H1 (cell line): Measurements from ENCODE around the gene KLHL17. TPM values are rescaled to one million over a fixed set of nuclear protein-coding genes. Genes with fewer than 3 reads are reported as not detected.

Source experiments
- CTCF ChIA-PET: fragments of 300-600 bp; sonication (Branson Sonifier 250); formaldehyde crosslinking; loops from one replicate; lab custom pipeline; 2021; ENCODE audit not compliant: partially characterized antibody; lab: Charles Lee
- POLR2A ChIA-PET: fragments of 300-600 bp; sonication (Branson Sonifier 250); formaldehyde crosslinking; loops from one replicate; lab custom pipeline; 2021; ENCODE audit warnings: inconsistent platforms; ENCODE audit not compliant: partially characterized antibody; lab: Charles Lee
- DNase-seq, 2 experiments: peaks; one replicate each; pipeline versions ENCODE4 v3.0.0 to v3.0.0-alpha.2; 2010 to 2022; ENCODE audit warnings: low spot score in 2 of 2, low read depth in 1 of 2, mixed read lengths in 1 of 2
- FAIRE-seq: peaks from 2 replicates; lab custom pipeline; 2011; peaks lifted over from hg19 to GRCh38; lab: Jason Lieb, UNC
- H2AFZ ChIP-seq: 2 replicates; pipeline ENCODE4 v1.8.1; 2012; ENCODE audit warnings: low read length, inconsistent platforms
- H2AK5ac ChIP-seq: 2 replicates; pipeline ENCODE4 v1.6.1; 2013; ENCODE audit warnings: low read depth, low read length
- H2BK120ac ChIP-seq: replicated peaks from 2 replicates; pipeline ENCODE3; 2013; ENCODE audit warnings: low read depth, low read length, inconsistent platforms
- H2BK12ac ChIP-seq: 2 replicates; pipeline ENCODE4 v1.6.1; 2013; ENCODE audit warnings: low read depth, low read length
- H2BK15ac ChIP-seq: 2 replicates; pipeline ENCODE4 v1.6.1; 2013; ENCODE audit warnings: low read length
- H2BK20ac ChIP-seq: 2 replicates; pipeline ENCODE4 v1.6.1; 2013; ENCODE audit warnings: low read length
- H2BK5ac ChIP-seq: 2 replicates; pipeline ENCODE4 v1.6.1; 2013; ENCODE audit warnings: low read depth, low read length
- H3K14ac ChIP-seq: 2 replicates; pipeline ENCODE4 v1.6.1; 2013; ENCODE audit warnings: inconsistent platforms; ENCODE audit not compliant: insufficient read length
- H3K18ac ChIP-seq: 2 replicates; pipeline ENCODE4 v1.6.1; 2013; ENCODE audit warnings: low read length; ENCODE audit errors: extremely low read depth
- H3K23ac ChIP-seq: 2 replicates; pipeline ENCODE4 v1.6.1; 2013; ENCODE audit warnings: inconsistent platforms; ENCODE audit not compliant: insufficient read length
- H3K23me2 ChIP-seq: 2 replicates; pipeline ENCODE4 v1.6.1; 2013; ENCODE audit warnings: low read depth, low read length
- H3K27ac ChIP-seq: 2 replicates; pipeline ENCODE4 v1.6.1; 2011; ENCODE audit warnings: low read depth, low read length, inconsistent platforms
- H3K27me3 ChIP-seq, 4 experiments: replicated peaks in 1 of 4; 1 replicate in 1 of 4; 2 replicates in 3 of 4; pipeline versions ENCODE4 v1.6.1 to v1.8.1; 2011 to 2013; ENCODE audit warnings: low read length in 3 of 4, mild to moderate bottlenecking in 3 of 4, inconsistent platforms in 2 of 4, mixed read lengths in 2 of 4, moderate library complexity in 1 of 4; ENCODE audit not compliant: control insufficient read depth in 3 of 4, insufficient read depth in 3 of 4; ENCODE audit errors: extremely low read depth in 1 of 4
- H3K36me3 ChIP-seq, 4 experiments: 2 replicates each; pipeline versions ENCODE4 v1.6.1 to v1.8.1; 2011 to 2013; ENCODE audit warnings: mild to moderate bottlenecking in 4 of 4, low read length in 3 of 4, moderate library complexity in 2 of 4, control low read depth in 1 of 4, inconsistent platforms in 1 of 4; ENCODE audit not compliant: insufficient read depth in 4 of 4, control insufficient read depth in 2 of 4
- H3K4ac ChIP-seq: replicated peaks from 2 replicates; pipeline ENCODE3; 2013; ENCODE audit warnings: low read length, low read depth, mixed read lengths, inconsistent platforms; ENCODE audit not compliant: insufficient read length
- H3K4me1 ChIP-seq, 4 experiments: replicated peaks in 1 of 4; 1 replicate in 1 of 4; 2 replicates in 3 of 4; pipeline versions ENCODE4 v1.6.1 to v1.8.1; 2011 to 2013; ENCODE audit warnings: low read length in 3 of 4, inconsistent platforms in 2 of 4, mixed read lengths in 1 of 4; ENCODE audit not compliant: insufficient read depth in 4 of 4, control insufficient read depth in 3 of 4
- H3K4me2 ChIP-seq, 2 experiments: 2 replicates each; pipeline versions ENCODE4 v1.6.1 to v1.8.1; 2011 to 2013; ENCODE audit warnings: low read depth in 2 of 2, low read length in 2 of 2, control low read depth in 1 of 2, inconsistent platforms in 1 of 2, mild to moderate bottlenecking in 1 of 2; ENCODE audit not compliant: insufficient read depth in 1 of 2
- H3K4me3 ChIP-seq, 4 experiments: fragments of 200-600, 300-600 bp in 1 of 4; sonication (generic), shearing (Covaris generic), sonication (Bioruptor Twin) in 1 of 4; 2 replicates each; pipeline versions ENCODE4 v1.5.1 to v1.8.1; 2011 to 2016; ENCODE audit warnings: low read length in 4 of 4, low read depth in 3 of 4, control low read depth in 2 of 4, inconsistent platforms in 2 of 4, mild to moderate bottlenecking in 2 of 4, mixed read lengths in 1 of 4, moderate library complexity in 1 of 4; ENCODE audit not compliant: insufficient read depth in 2 of 4; ENCODE audit errors: extremely low read depth in 1 of 4
- H3K56ac ChIP-seq: replicated peaks from 2 replicates; pipeline ENCODE3; 2013; ENCODE audit warnings: low read depth, mild to moderate bottlenecking, mixed read lengths, low read length, inconsistent platforms; ENCODE audit not compliant: insufficient read length
- H3K79me1 ChIP-seq: 2 replicates; pipeline ENCODE4 v1.6.1; 2013; ENCODE audit warnings: low read depth, low read length, control low read depth
- H3K79me2 ChIP-seq, 2 experiments: 2 replicates each; pipeline versions ENCODE4 v1.6.1 to v1.8.1; 2012 to 2013; ENCODE audit warnings: low read length in 2 of 2, mild to moderate bottlenecking in 2 of 2, inconsistent platforms in 1 of 2; ENCODE audit not compliant: insufficient read depth in 2 of 2, control insufficient read depth in 1 of 2
- H3K9ac ChIP-seq, 4 experiments: replicated peaks in 1 of 4; 1 replicate in 1 of 4; 2 replicates in 3 of 4; pipeline versions ENCODE4 v1.6.1 to v1.8.1; 2011 to 2013; ENCODE audit warnings: low read depth in 3 of 4, low read length in 3 of 4, control low read depth in 2 of 4, mild to moderate bottlenecking in 2 of 4, moderate library complexity in 2 of 4, inconsistent platforms in 1 of 4; ENCODE audit errors: extremely low read depth in 1 of 4
- H3K9me3 ChIP-seq, 2 experiments: 2 replicates each; pipeline versions ENCODE4 v1.6.1 to v1.8.1; 2012 to 2013; ENCODE audit warnings: mild to moderate bottlenecking in 2 of 2, moderate library complexity in 2 of 2, control low read depth in 1 of 2, inconsistent platforms in 1 of 2, low read depth in 1 of 2, low read length in 1 of 2, mixed read lengths in 1 of 2; ENCODE audit not compliant: insufficient read depth in 2 of 2
- H4K20me1 ChIP-seq, 2 experiments: replicated peaks in 1 of 2; 2 replicates each; pipeline versions ENCODE3 to v1.8.1; 2011 to 2013; ENCODE audit warnings: inconsistent platforms in 2 of 2, low read length in 2 of 2, mild to moderate bottlenecking in 1 of 2; ENCODE audit not compliant: insufficient read depth in 2 of 2, control insufficient read depth in 1 of 2
- H4K5ac ChIP-seq: 2 replicates; pipeline ENCODE4 v1.6.1; 2013; ENCODE audit warnings: low read length, low read depth, mixed read lengths, inconsistent platforms; ENCODE audit not compliant: insufficient read length
- H4K8ac ChIP-seq: 2 replicates; pipeline ENCODE4 v1.8.0; 2013; ENCODE audit warnings: mild to moderate bottlenecking, moderate library complexity, low read length, inconsistent platforms; ENCODE audit not compliant: insufficient read depth; ENCODE audit errors: extremely low read depth
- H4K91ac ChIP-seq: replicated peaks from 2 replicates; pipeline ENCODE3; 2013; ENCODE audit warnings: low read length, mixed read lengths, inconsistent platforms; ENCODE audit not compliant: insufficient read length
- ASH2L ChIP-seq: fragments of 200-600, 300-600 bp; sonication (generic); IDR thresholded peaks from one replicate; pipeline ENCODE4 v1.7.1; 2017; ENCODE audit warnings: low read length
- CBX5 ChIP-seq: fragments of 300-800, 300-1000 bp; sonication (generic); IDR thresholded peaks from 2 replicates; pipeline ENCODE4 v1.7.1; 2016; ENCODE audit warnings: antibody characterized with exemption, low read length, low read depth
- CTBP2 ChIP-seq: IDR thresholded peaks from 2 replicates; pipeline ENCODE4 v1.7.0; 2011; ENCODE audit warnings: borderline replicate concordance, mild to moderate bottlenecking, moderate library complexity, mixed read lengths, low read length; ENCODE audit not compliant: insufficient read depth, insufficient read length
- E2F6 ChIP-seq: IDR thresholded peaks from 2 replicates; pipeline ENCODE4 v1.6.1; 2012; ENCODE audit warnings: inconsistent platforms
- EZH2 ChIP-seq: fragments of 200-600 bp; sonication (generic); IDR thresholded peaks from 2 replicates; pipeline ENCODE4 v1.7.1; 2012; ENCODE audit warnings: low read depth, mild to moderate bottlenecking, moderate library complexity, low read length, inconsistent platforms; ENCODE audit not compliant: severe bottlenecking
- GABPA ChIP-seq: IDR thresholded peaks from 2 replicates; pipeline ENCODE4 v1.6.1; 2011; ENCODE audit warnings: mild to moderate bottlenecking, low read length, moderate library complexity, borderline replicate concordance; ENCODE audit not compliant: insufficient read depth
- JUN ChIP-seq: IDR thresholded peaks from 2 replicates; pipeline ENCODE4 v1.6.1; 2011; ENCODE audit warnings: low read depth, mild to moderate bottlenecking, improper control_type of control experiment, low read length
- JUND ChIP-seq: IDR thresholded peaks from 2 replicates; pipeline ENCODE4 v1.6.1; 2011; ENCODE audit warnings: mild to moderate bottlenecking, improper control_type of control experiment, low read length
- KDM1A ChIP-seq: fragments of 200-600, 300-600 bp; sonication (generic); IDR thresholded peaks from 2 replicates; pipeline ENCODE4 v1.7.1; 2016; ENCODE audit warnings: mild to moderate bottlenecking, low read length, borderline replicate concordance
- POLR2A ChIP-seq, 2 experiments: IDR thresholded peaks; 1 replicate in 1 of 2; 2 replicates in 1 of 2; pipeline ENCODE4 v1.6.1; 2011; ENCODE audit warnings: low read depth in 2 of 2, low read length in 2 of 2, mild to moderate bottlenecking in 2 of 2; ENCODE audit errors: control extremely low read depth in 1 of 2
- SAP30 ChIP-seq: fragments of 300-600 bp; sonication (generic); IDR thresholded peaks from 2 replicates; pipeline ENCODE4 v1.7.1; 2012; ENCODE audit warnings: low read length, moderate library complexity, mild to moderate bottlenecking, inconsistent platforms; ENCODE audit not compliant: insufficient read depth, insufficient replicate concordance
- SIX5 ChIP-seq: IDR thresholded peaks from 2 replicates; pipeline ENCODE4 v1.6.1; 2011; ENCODE audit warnings: mild to moderate bottlenecking, low read depth, low read length
- SRF ChIP-seq: IDR thresholded peaks from 2 replicates; pipeline ENCODE4 v1.6.1; 2011; ENCODE audit warnings: mild to moderate bottlenecking, low read depth, low read length, moderate library complexity
- TEAD4 ChIP-seq: IDR thresholded peaks from 2 replicates; pipeline ENCODE4 v1.6.1; 2012; ENCODE audit warnings: low read depth, low read length, inconsistent platforms, mixed read lengths
- WGBS, 2 experiments: shearing (Covaris generic) in 1 of 2; methylation state at CpG; one replicate each; pipeline versions ENCODE4 v1.1.6 to v1.1.7; 2013 to 2015; ENCODE audit warnings: low lambda C conversion rate in 2 of 2, mixed read lengths in 2 of 2, inconsistent platforms in 1 of 2, low coverage in 1 of 2, missing lambda C conversion rate in 1 of 2; ENCODE audit not compliant: insufficient replicate concordance in 2 of 2, insufficient coverage in 1 of 2, insufficient read length in 1 of 2; ENCODE audit errors: extremely low coverage in 1 of 2, missing lambda C conversion rate in 1 of 2; 5-methylcytosine and 5-hydroxymethylcytosine counted together
- polyA plus RNA-seq, 7 experiments: library from polyadenylated mRNA; depleted of rRNA in 3 of 7; stranded (reverse) in 5 of 7; unstranded in 2 of 7; fragments of >200 nt in 5 of 7; fragments of 200-250 nt in 2 of 7; gene quantifications; 1 replicate in 5 of 7; 2 replicates in 1 of 7; 4 replicates in 1 of 7; pipeline versions ENCODE4 v1.2.1 to v1.2.3, GENCODE V29; 2011 to 2013; ENCODE audit warnings: missing spikeins in 2 of 7, mixed read lengths in 2 of 7
- total RNA-seq: library from RNA; stranded (reverse); fragmentation: NEBNext Ultra II Directional; extraction: Animal tissue kit (Norgen Biotek cat#: 25700); gene quantifications from 2 replicates; pipeline ENCODE4 v1.2.1, GENCODE V29; 2021

The KLHL17 gene
- total and polyA plus RNA-seq, 2 of the 8 experiments (the other 6 are each of a cell fraction or from before 2014, with no cell fraction given): 32.6 to 36.1 TPM

- H3K27me3 ChIP-seq: no peaks in the 10 kb centered on the region
- 92% methylated on average over 4 of the region's 7 CpGs; no CpG with 5 or more reads in 1 of the 2 experiments for WGBS, 2 experiments
- H3K79me1 ChIP-seq: peaks cover 15% of the 10 kb centered on the region
- no peak overlapping the region for H2AK5ac ChIP-seq
- H3K27ac ChIP-seq: no peak overlapping the region
- no peaks in the 10 kb centered on the region for H3K9me3 ChIP-seq
- H3K23ac ChIP-seq: no peak overlapping the region
- no peak overlapping the region for H3K18ac ChIP-seq
- H2BK12ac ChIP-seq: no peak overlapping the region
- no peak overlapping the region for H2BK5ac ChIP-seq
- FAIRE-seq (no peak), DNase-seq (no peak)
- H2BK15ac ChIP-seq: no peak overlapping the region
- H3K9ac ChIP-seq: no peak overlapping the region
- no peak overlapping the region for H4K91ac ChIP-seq
- no peak overlapping the region for H2AFZ ChIP-seq
- H4K5ac ChIP-seq: no peak overlapping the region
- CTCF ChIA-PET: interaction anchor here (0.5 to 1.9 kb wide), 9 partner anchors 10 to 172 kb away, joined by 3 to 9 read pairs (median 4); partner anchors contain the start of gene PLEKHN1
- no peak overlapping the region for H2BK20ac ChIP-seq
- H3K4me1 ChIP-seq: peaks cover 0 to 2% (median 0%) of the 10 kb centered on the region in 4 experiments; a peak in 1 of 7 replicates
- no peak overlapping the region for H3K4ac ChIP-seq
- 0 out of 2 replicates have a peak overlapping the region, but pooled peaks have one; percentile 14 for H4K8ac ChIP-seq
- H2BK120ac ChIP-seq: no peak overlapping the region
- H3K14ac ChIP-seq: no peak overlapping the region
- H3K56ac ChIP-seq: no peak overlapping the region
- no peak overlapping the region for H3K4me3 ChIP-seq
- peaks cover 9 to 70% (median 50%) of the 10 kb centered on the region in 4 experiments for H3K36me3 ChIP-seq
- no peaks in the 10 kb centered on the region for H3K23me2 ChIP-seq
- no peak overlapping the region for H3K4me2 ChIP-seq
- POLR2A ChIA-PET: interaction anchor here (1.0 to 8.8 kb wide), 4 partner anchors 10 to 97 kb away, joined by 3 to 65 read pairs (median 3); partner anchors contain the start of gene PLEKHN1
- H3K79me2 ChIP-seq: peaks cover 0 to 3% of the 10 kb centered on the region in 2 experiments; a peak in 2 of 4 replicates
- H4K20me1 ChIP-seq: peaks cover 26 to 33% of the 10 kb centered on the region in 2 experiments
- TF ChIP-seq EZH2 (no peak), CTBP2 (no peak), E2F6 (no peak), JUND (no peak), JUN (no peak), SRF (no peak), SAP30 (no peak), GABPA (no peak), SIX5 (no peak), TEAD4 (no peak), KDM1A (no peak), POLR2A (IDR thresholded peaks at IDR 0.05; ENCODE audit: control extremely low read depth in 1 of 2, low read depth in 2 of 2, low read length in 2 of 2) (no peak), CBX5 (no peak), ASH2L (no peak)
Measured at GRCh38 chr1:952603-953002, 7.8 kb upstream of the KLHL17 start.
